HepG2 (cell line): ENCODE results near the gene KCNIP3. TPM values are rescaled to one million over a fixed set of nuclear protein-coding genes. Genes with fewer than 3 reads are reported as not detected.
A peak's percentile ranks its signal among the peaks of the same experiment; 100 is the strongest.

ENCODE experiments used
- ARNT ChIP-seq: fragments of 450-650 bp; IDR thresholded peaks from 2 replicates; pipeline ENCODE4 v1.6.1; 2017
- CREB1 ChIP-seq, 2 experiments: fragments of 450-650 bp in 1 of 2; IDR thresholded peaks; 2 replicates each; pipeline ENCODE4 v1.6.1; 2016 to 2017; ENCODE audit warnings: control low read depth in 1 of 2, mild to moderate bottlenecking in 1 of 2, missing compliant biosample characterization in 1 of 2, missing genetic modification characterization in 1 of 2
- FOXA1 ChIP-seq, 2 experiments: fragments of 450-650 bp in 1 of 2; sonication (generic) in 1 of 2; formaldehyde crosslinking in 1 of 2; IDR thresholded peaks; 2 replicates each; pipeline versions ENCODE4 v1.4.0 to v1.6.1; 2016 to 2020; ENCODE audit warnings: missing genetic modification reagents in 1 of 2
- FOXP1 ChIP-seq, 2 experiments: fragments of 450-650 bp in 1 of 2; IDR thresholded peaks; 2 replicates each; pipeline ENCODE4 v1.6.1; 2017 to 2018; ENCODE audit warnings: antibody characterized with exemption in 1 of 2
- LCORL ChIP-seq, 2 experiments: fragments of 450-650 bp in 1 of 2; sonication (generic) in 1 of 2; formaldehyde crosslinking in 1 of 2; IDR thresholded peaks; 2 replicates each; pipeline versions ENCODE4 v1.5.0 to v1.6.1; 2017 to 2020; ENCODE audit warnings: antibody characterized with exemption in 1 of 2, missing genetic modification reagents in 1 of 2
- SOX6 ChIP-seq, 2 experiments: fragments of 450-650 bp in 1 of 2; sonication (generic) in 1 of 2; formaldehyde crosslinking in 1 of 2; IDR thresholded peaks; 2 replicates each; pipeline versions ENCODE4 v1.4.0 to v1.6.1; 2017 to 2020; ENCODE audit warnings: antibody characterized with exemption in 1 of 2, mild to moderate bottlenecking in 1 of 2, missing genetic modification reagents in 1 of 2
- ZNF207 ChIP-seq: fragments of 450-650 bp; IDR thresholded peaks from 2 replicates; pipeline ENCODE4 v1.6.1; 2016; ENCODE audit warnings: antibody characterized with exemption, borderline replicate concordance
- ZNF282 ChIP-seq: fragments of 450-650 bp; IDR thresholded peaks from 2 replicates; pipeline ENCODE4 v1.6.1; 2018; ENCODE audit not compliant: partially characterized antibody
- ZNF501 ChIP-seq: sonication (generic); formaldehyde crosslinking; IDR thresholded peaks from 2 replicates; pipeline ENCODE4 v1.5.1; 2020; ENCODE audit warnings: mild to moderate bottlenecking, moderate library complexity, missing genetic modification reagents
- polyA plus RNA-seq, 8 experiments: library from polyadenylated mRNA; depleted of rRNA in 3 of 8; stranded (reverse) in 7 of 8; unstranded in 1 of 8; fragments of >200 nt; fragmentation: Illumina TruSeq in 4 of 8; extraction: Trizol in 4 of 8; gene quantifications; 2 replicates each; pipeline versions ENCODE4 v1.2.1 to v1.2.3, GENCODE V29; 2011 to 2016; ENCODE audit warnings: low read depth in 4 of 8, missing spikeins in 1 of 8, mixed read lengths in 1 of 8; ENCODE audit not compliant: insufficient read depth in 1 of 8
- total RNA-seq, 5 experiments: library from RNA; depleted of rRNA; stranded (reverse); fragments of >200 nt; fragmentation: Illumina TruSeq; extraction: Trizol; gene quantifications; 2 replicates each; pipeline ENCODE4 v1.2.3, GENCODE V29; 2016; ENCODE audit warnings: low read depth in 1 of 5
- TF ChIP-seq, protein P1 (sequence below): fragments of 450-650 bp; IDR thresholded peaks from 2 replicates; pipeline ENCODE4 v1.6.1; 2017
- TF ChIP-seq, protein P2 (sequence below): fragments of 450-650 bp; IDR thresholded peaks from 2 replicates; pipeline ENCODE4 v1.6.1; 2016
- TF ChIP-seq, protein P3 (sequence below): sonication (generic); formaldehyde crosslinking; IDR thresholded peaks from 2 replicates; pipeline ENCODE4 v1.4.0; 2020; ENCODE audit warnings: missing genetic modification reagents

The KCNIP3 gene
- total and polyA plus RNA-seq, 2 of the 13 experiments (the other 11 are each of a cell fraction or from before 2014, with no cell fraction given), result not detected

DNA sequence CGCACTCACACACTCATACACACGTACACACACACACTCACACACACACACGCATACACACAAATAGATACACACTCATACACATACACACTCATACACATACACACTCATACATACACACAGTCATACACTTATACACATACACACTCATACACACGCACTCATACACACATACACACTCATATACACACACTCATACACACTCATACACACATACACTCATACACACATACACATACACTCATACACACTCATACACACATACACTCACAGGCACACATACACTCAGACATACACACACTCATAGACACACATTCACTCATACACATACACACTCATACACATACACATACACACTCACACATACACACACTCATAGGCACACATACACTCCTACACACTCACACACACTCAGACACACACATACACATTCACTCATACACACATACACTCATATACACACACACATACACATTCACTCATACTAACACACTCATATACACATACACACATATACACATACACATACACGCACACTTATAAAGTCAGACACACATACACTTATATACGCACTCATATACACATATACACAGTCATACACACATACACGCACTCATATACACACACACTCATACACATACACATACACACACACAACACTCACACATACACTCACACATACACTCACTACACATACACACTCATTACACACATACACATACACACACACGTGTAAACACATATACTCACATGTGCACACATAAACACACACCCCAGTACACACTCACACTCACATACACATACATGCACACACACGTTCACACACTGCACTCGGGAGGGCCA, 28.7 kb downstream of the KCNIP3 start (continued):
- TF ChIP-seq, protein P1, sequence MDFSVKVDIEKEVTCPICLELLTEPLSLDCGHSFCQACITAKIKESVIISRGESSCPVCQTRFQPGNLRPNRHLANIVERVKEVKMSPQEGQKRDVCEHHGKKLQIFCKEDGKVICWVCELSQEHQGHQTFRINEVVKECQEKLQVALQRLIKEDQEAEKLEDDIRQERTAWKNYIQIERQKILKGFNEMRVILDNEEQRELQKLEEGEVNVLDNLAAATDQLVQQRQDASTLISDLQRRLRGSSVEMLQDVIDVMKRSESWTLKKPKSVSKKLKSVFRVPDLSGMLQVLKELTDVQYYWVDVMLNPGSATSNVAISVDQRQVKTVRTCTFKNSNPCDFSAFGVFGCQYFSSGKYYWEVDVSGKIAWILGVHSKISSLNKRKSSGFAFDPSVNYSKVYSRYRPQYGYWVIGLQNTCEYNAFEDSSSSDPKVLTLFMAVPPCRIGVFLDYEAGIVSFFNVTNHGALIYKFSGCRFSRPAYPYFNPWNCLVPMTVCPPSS, result peak; percentile 39; the same call in 1 of the 2 replicates
- TF ChIP-seq, protein P2, sequence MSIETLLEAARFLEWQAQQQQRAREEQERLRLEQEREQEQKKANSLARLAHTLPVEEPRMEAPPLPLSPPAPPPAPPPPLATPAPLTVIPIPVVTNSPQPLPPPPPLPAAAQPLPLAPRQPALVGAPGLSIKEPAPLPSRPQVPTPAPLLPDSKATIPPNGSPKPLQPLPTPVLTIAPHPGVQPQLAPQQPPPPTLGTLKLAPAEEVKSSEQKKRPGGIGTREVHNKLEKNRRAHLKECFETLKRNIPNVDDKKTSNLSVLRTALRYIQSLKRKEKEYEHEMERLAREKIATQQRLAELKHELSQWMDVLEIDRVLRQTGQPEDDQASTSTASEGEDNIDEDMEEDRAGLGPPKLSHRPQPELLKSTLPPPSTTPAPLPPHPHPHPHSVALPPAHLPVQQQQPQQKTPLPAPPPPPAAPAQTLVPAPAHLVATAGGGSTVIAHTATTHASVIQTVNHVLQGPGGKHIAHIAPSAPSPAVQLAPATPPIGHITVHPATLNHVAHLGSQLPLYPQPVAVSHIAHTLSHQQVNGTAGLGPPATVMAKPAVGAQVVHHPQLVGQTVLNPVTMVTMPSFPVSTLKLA, result peak; percentile 99
- TF ChIP-seq FOXA1 (IDR thresholded peaks at IDR 0.05) (0 out of 2 replicates have a peak, but pooled peaks have one; percentile 34), FOXA1 (CRISPR knock-in tag; IDR thresholded peaks at IDR 0.05) (no peak), ZNF501 (CRISPR knock-in tag) (no peak), ZNF282 (peak; percentile 77), LCORL (IDR thresholded peaks at IDR 0.05) (peak; percentile 46; the same call in 1 of the 2 replicates), LCORL (CRISPR knock-in tag; IDR thresholded peaks at IDR 0.05) (no peak), CREB1 (IDR thresholded peaks at IDR 0.05) (peak; percentile 5; the same call in 1 of the 2 replicates), CREB1 (CRISPR knock-in tag; IDR thresholded peaks at IDR 0.05) (no peak), ZNF207 (peak; percentile 79), SOX6 (IDR thresholded peaks at IDR 0.05) (peak; percentile 86), SOX6 (CRISPR knock-in tag; IDR thresholded peaks at IDR 0.05) (no peak), ARNT (peak; percentile 17; the same call in 1 of the 2 replicates), FOXP1 (IDR thresholded peaks at IDR 0.05) (peak; percentile 6; the same call in 1 of the 2 replicates), FOXP1 (CRISPR knock-in tag; IDR thresholded peaks at IDR 0.05) (no peak)
- TF ChIP-seq, protein P3, sequence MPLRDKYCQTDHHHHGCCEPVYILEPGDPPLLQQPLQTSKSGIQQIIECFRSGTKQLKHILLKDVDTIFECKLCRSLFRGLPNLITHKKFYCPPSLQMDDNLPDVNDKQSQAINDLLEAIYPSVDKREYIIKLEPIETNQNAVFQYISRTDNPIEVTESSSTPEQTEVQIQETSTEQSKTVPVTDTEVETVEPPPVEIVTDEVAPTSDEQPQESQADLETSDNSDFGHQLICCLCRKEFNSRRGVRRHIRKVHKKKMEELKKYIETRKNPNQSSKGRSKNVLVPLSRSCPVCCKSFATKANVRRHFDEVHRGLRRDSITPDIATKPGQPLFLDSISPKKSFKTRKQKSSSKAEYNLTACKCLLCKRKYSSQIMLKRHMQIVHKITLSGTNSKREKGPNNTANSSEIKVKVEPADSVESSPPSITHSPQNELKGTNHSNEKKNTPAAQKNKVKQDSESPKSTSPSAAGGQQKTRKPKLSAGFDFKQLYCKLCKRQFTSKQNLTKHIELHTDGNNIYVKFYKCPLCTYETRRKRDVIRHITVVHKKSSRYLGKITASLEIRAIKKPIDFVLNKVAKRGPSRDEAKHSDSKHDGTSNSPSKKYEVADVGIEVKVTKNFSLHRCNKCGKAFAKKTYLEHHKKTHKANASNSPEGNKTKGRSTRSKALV (CRISPR knock-in tag), result no peak
- TF ChIP-seq, all 625 proteins: peak for 19
